ENCODE measurements around the gene SLC25A30. TPM values are rescaled to one million over a fixed set of nuclear protein-coding genes. Genes with fewer than 3 reads are reported as not detected.

The SLC25A30 gene
- total RNA-seq, 3 donors from 2014 or later (not counting 1 experiment from before 2014, with no cell fraction given) = 15.0 to 22.3 (median 22.0) TPM

Other genes with a start within 250 kb of the SLC25A30 start
- not detected for gene KCTD4, start 217.3 kb downstream of the SLC25A30 start, total RNA-seq
- gene TPT1, start 77.2 kb downstream of the SLC25A30 start, total RNA-seq = 1,000 to 10,000 TPM; 2,606 to 3,166 (median 3,085) TPM
- gene COG3, start 46.6 kb upstream of the SLC25A30 start, total RNA-seq = 10 to 100 TPM; 48.8 to 58.1 (median 55.6) TPM
- not detected for gene ERICH6B, start 197.4 kb upstream of the SLC25A30 start, total RNA-seq

Data from natural killer cell (primary cell).